Pancreas (tissue), 10 donors: ENCODE results near the gene PCARE. TPM values are rescaled to one million over a fixed set of nuclear protein-coding genes. Genes with fewer than 3 reads are reported as not detected.

Experiments
- ATAC-seq, 4 donors: fragments of 200-7000 bp; cut with Tn5 transposase; one replicate each; pipeline versions ENCODE4 v1.8.0 to v1.9.1; 2020; ENCODE audit warnings: mild to moderate bottlenecking in 4 of 4, moderate library complexity in 4 of 4
- DNase-seq, 6 donors: peaks; one replicate each; pipeline ENCODE4 v3.0.0-alpha.2; 2020
- FAIRE-seq: peaks from 2 replicates; lab custom pipeline; 2012; peaks lifted over from hg19 to GRCh38; lab: Jason Lieb, UNC
- H3K27ac ChIP-seq, 4 donors: fragments of 200-600 bp; sonication (generic); 1 replicate in 3 of 4; 2 replicates in 1 of 4; pipeline versions ENCODE4 v1.5.0 to v1.8.0; 2020
- H3K27me3 ChIP-seq, 4 donors: fragments of 200-600 bp; one replicate each; pipeline ENCODE4 v1.8.0; 2021
- H3K36me3 ChIP-seq, 3 donors: fragments of 200-600 bp; sonication (generic) in 1 of 3; one replicate each; pipeline versions ENCODE4 v1.5.0 to v1.8.0; 2020 to 2021
- H3K4me1 ChIP-seq, 3 donors: fragments of 200-600 bp; one replicate each; pipeline ENCODE4 v1.8.0; 2021
- H3K4me3 ChIP-seq, 4 donors: fragments of 200-600 bp; sonication (generic) in 2 of 4; one replicate each; pipeline versions ENCODE4 v1.5.0 to v1.8.0; 2020 to 2021
- H3K9me3 ChIP-seq, 4 donors: fragments of 200-600 bp; one replicate each; pipeline ENCODE4 v1.8.0; 2021
- CTCF ChIP-seq, 4 donors: fragments of 200-600 bp; sonication (generic) in 3 of 4; IDR thresholded peaks; one replicate each; pipeline versions ENCODE4 v1.5.0 to v1.8.0; 2021; ENCODE audit warnings: antibody characterized with exemption in 4 of 4
- WGBS, 2 donors: extraction: QIAGEN DNeasy Blood & Tissue Kit; methylation state at CpG; one replicate each; pipeline ENCODE4 v1.1.7; 2013; 5-methylcytosine and 5-hydroxymethylcytosine counted together
- intact Hi-C, 3 donors: fragments of 100-400 bp; cut with DNase I; formaldehyde crosslinking; loops; one replicate each; pipeline versions ENCODE4 v1.11.1 to v1.14.2; 2022
- polyA plus RNA-seq, 2 donors: library from polyadenylated mRNA; stranded (reverse); fragments of 200-250 nt; gene quantifications; one replicate each; pipeline ENCODE4 v1.2.3, GENCODE V29; 2013
- total RNA-seq, 6 donors: library from RNA; stranded (reverse); fragmentation: NEBNext Ultra II Directional in 4 of 6; extraction: Animal tissue kit (Norgen Biotek cat#: 25700) in 4 of 6; gene quantifications; one replicate each; pipeline versions ENCODE4 v1.2.1 to v1.2.4, GENCODE V29; 2021 to 2023
- donor health status: healthy with polysubstance abuse.
- donor health status: DM: no; HTN: no; CAD: no; lungs with moderate emphysema.
- donor health status: DM: no; HTN: no; CAD: no.
- donor health status: control.
- donor health status: control.
- donor health status: Bipolar disorder and iron deficiency.
- donor health status: DM: yes; HTN: yes; CAD: no.
- donor health status: DM: no; HTN: no; CAD: no.
- donor health status: DM: no; HTN: no; CAD: no.
- donor health status: DM: yes; HTN: yes; CAD: no.

Gene PCARE
- total and polyA plus RNA-seq, 8 donors, result 0.03 to 0.05 (median 0.04) TPM; not detected in 5

GRCh38 chr2:29054430-29054829 is 19.9 kb downstream of the PCARE start:
- intact Hi-C loops, result no loop called here
- 65 to 67% methylated on average over 7 of the region's 7 CpGs for WGBS, 2 donors
- FAIRE-seq, result no peak

GRCh38 chr2:29053670-29054400 is 20.5 kb downstream of the PCARE start:
- no peak overlapping the region for H3K27ac ChIP-seq
- intact Hi-C loops, result no loop called here
- FAIRE-seq (no peak), ATAC-seq (peak in 2 of 4 donors; percentile 17 to 20), DNase-seq (no peak)
- no peaks in the 10 kb centered on the region for H3K27me3 ChIP-seq
- H3K4me3 ChIP-seq, result no peak overlapping the region
- no peak for TF ChIP-seq CTCF (IDR thresholded peaks at IDR 0.05)
- no peaks in the 10 kb centered on the region for H3K4me1 ChIP-seq
- no peaks in the 10 kb centered on the region for H3K36me3 ChIP-seq
- H3K9me3 ChIP-seq, result no peaks in the 10 kb centered on the region
- WGBS, 2 donors, result 75 to 76% methylated on average over 5 of the region's 5 CpGs

More at GRCh38 chr2:29054430-29054829, 19.9 kb downstream of the PCARE start:
- TF ChIP-seq CTCF (IDR thresholded peaks at IDR 0.05), result no peak
- Histone ChIP-seq H3K27ac (no peak overlapping the region), H3K4me1 (no peaks in the 10 kb centered on the region), H3K36me3 (no peaks in the 10 kb centered on the region), H3K9me3 (no peaks in the 10 kb centered on the region), H3K4me3 (no peak overlapping the region), H3K27me3 (no peaks in the 10 kb centered on the region)
- DNase-seq (no peak), ATAC-seq (no peak)

- H3K4me1 ChIP-seq, result no peaks in the 10 kb centered on the region
- WGBS, 2 donors, result 79 to 80% methylated on average over 7 of the region's 7 CpGs
- no peak overlapping the region for H3K4me3 ChIP-seq
- H3K36me3 ChIP-seq, result no peaks in the 10 kb centered on the region
- DNase-seq (no peak), ATAC-seq (peak in 1 of 4 donors; percentile 49), FAIRE-seq (no peak)
- H3K27ac ChIP-seq, result no peak overlapping the region
- no peak for TF ChIP-seq CTCF (IDR thresholded peaks at IDR 0.05)
- H3K27me3 ChIP-seq, result no peaks in the 10 kb centered on the region
- no peaks in the 10 kb centered on the region for H3K9me3 ChIP-seq
- intact Hi-C loops, result no loop called here
Measured at GRCh38 chr2:29053223-29053622, 21.1 kb downstream of the PCARE start.

GRCh38 chr2:29052807-29053206 is 21.5 kb downstream of the PCARE start:
- no peaks in the 10 kb centered on the region for H3K27me3 ChIP-seq
- no peak overlapping the region for H3K4me3 ChIP-seq
- intact Hi-C loops, result no loop called here
- FAIRE-seq (no peak), ATAC-seq (no peak), DNase-seq (no peak)
- WGBS, 2 donors, result 77 to 79% methylated on average over 6 of the region's 6 CpGs
- H3K36me3 ChIP-seq, result no peaks in the 10 kb centered on the region
- no peaks in the 10 kb centered on the region for H3K9me3 ChIP-seq
- TF ChIP-seq CTCF (IDR thresholded peaks at IDR 0.05), result no peak
- no peaks in the 10 kb centered on the region for H3K4me1 ChIP-seq
- no peak overlapping the region for H3K27ac ChIP-seq

- FAIRE-seq (no peak), DNase-seq (no peak), ATAC-seq (no peak)
- Histone ChIP-seq H3K4me1 (no peaks in the 10 kb centered on the region), H3K9me3 (no peaks in the 10 kb centered on the region), H3K4me3 (no peak overlapping the region), H3K27me3 (no peaks in the 10 kb centered on the region), H3K27ac (no peak overlapping the region), H3K36me3 (no peaks in the 10 kb centered on the region)
- no peak for TF ChIP-seq CTCF (IDR thresholded peaks at IDR 0.05)
- intact Hi-C loops, result no loop called here
- 83 to 91% methylated on average over 12 of the region's 12 CpGs for WGBS, 2 donors
Measured at GRCh38 chr2:29051730-29052129, 22.6 kb downstream of the PCARE start.
